K562 (cell line): Measurements from ENCODE around the gene MSTN. TPM values are rescaled to one million over a fixed set of nuclear protein-coding genes. Genes with fewer than 3 reads are reported as not detected.

Source experiments
- ATAC-seq: fragments of 200-7000 bp; cut with Tn5 transposase; 3 replicates; pipeline ENCODE4 v1.9.1; 2020; ENCODE audit warnings: moderate library complexity
- BruUV-seq: library from RNA; stranded (reverse); fragments of 400-500 nt; replicated peaks from 2 replicates; lab custom pipeline; 2021; lab: Mats Ljungman, UMichigan
- CTCF ChIA-PET: fragments of 300-600 bp; formaldehyde crosslinking; extraction: SDS; loops from one replicate; lab custom pipeline; 2021; ENCODE audit warnings: low intra/inter-chr PET ratio; lab: Yijun Ruan, JAX
- POLR2A ChIA-PET: fragments of 300-600, 350-650 bp; sonication (Branson Sonifier 250); formaldehyde crosslinking; extraction: SDS; loops from one replicate; lab custom pipeline; 2021; ENCODE audit warnings: antibody characterized with exemption, inconsistent platforms; lab: Yijun Ruan, JAX
- DNase-seq, 4 experiments: peaks; one replicate each; pipeline versions ENCODE4 v3.0.0 to v3.0.0-alpha.2; 2011 to 2018; ENCODE audit warnings: low spot score in 3 of 4, mixed read lengths in 3 of 4; ENCODE audit errors: extremely low read depth in 1 of 4
- FAIRE-seq: peaks from 2 replicates; lab custom pipeline; 2011; peaks lifted over from hg19 to GRCh38; lab: Jason Lieb, UNC
- H2AFZ ChIP-seq: 2 replicates; pipeline ENCODE4 v1.6.0; 2011; ENCODE audit warnings: low read depth, low read length, control low read depth, inconsistent platforms
- H3K27ac ChIP-seq: fragments of 200-600 bp; 3 replicates; pipeline ENCODE4 v1.8.0; 2011; ENCODE audit warnings: low read depth, mild to moderate bottlenecking, control low read depth, inconsistent platforms, low read length, moderate library complexity, mixed read lengths; ENCODE audit errors: extremely low read depth
- H3K27me3 ChIP-seq, 2 experiments: fragments of 300-600 bp in 1 of 2; 2 replicates in 1 of 2; 3 replicates in 1 of 2; pipeline versions ENCODE4 v1.6.0 to v1.8.0; 2011; ENCODE audit warnings: inconsistent platforms in 2 of 2, low read length in 2 of 2, mild to moderate bottlenecking in 1 of 2, mixed read lengths in 1 of 2, moderate library complexity in 1 of 2; ENCODE audit not compliant: control insufficient read depth in 2 of 2, insufficient read depth in 2 of 2
- H3K36me3 ChIP-seq: fragments of 300-600 bp; 3 replicates; pipeline ENCODE4 v1.8.0; 2011; ENCODE audit warnings: mild to moderate bottlenecking, low read length, inconsistent platforms; ENCODE audit not compliant: control insufficient read depth, insufficient read depth
- H3K4me1 ChIP-seq, 2 experiments: fragments of 200-600 bp in 1 of 2; replicated peaks in 1 of 2; 2 replicates in 1 of 2; 3 replicates in 1 of 2; pipeline versions ENCODE4 v1.5.1 to v1.8.0; 2011; ENCODE audit warnings: inconsistent platforms in 2 of 2, low read length in 2 of 2, mild to moderate bottlenecking in 1 of 2, mixed read lengths in 1 of 2, moderate library complexity in 1 of 2; ENCODE audit not compliant: control insufficient read depth in 2 of 2, insufficient read depth in 2 of 2
- H3K4me2 ChIP-seq: 2 replicates; pipeline ENCODE4 v1.6.1; 2011; ENCODE audit warnings: low read length, control low read depth, inconsistent platforms, mixed read lengths; ENCODE audit not compliant: insufficient read depth
- H3K4me3 ChIP-seq: fragments of 200-600 bp; sonication (generic), shearing (Covaris generic); 2 replicates; pipeline ENCODE4 v1.5.1; 2016; ENCODE audit warnings: control low read depth, inconsistent platforms
- H3K79me2 ChIP-seq: fragments of 200-600 bp; 3 replicates; pipeline ENCODE4 v1.8.0; 2011; ENCODE audit warnings: low read length, inconsistent platforms; ENCODE audit not compliant: control insufficient read depth, insufficient read depth
- H3K9ac ChIP-seq, 2 experiments: 2 replicates each; pipeline versions ENCODE4 v1.6.0 to v1.6.1; 2011; ENCODE audit warnings: low read depth in 2 of 2, low read length in 2 of 2, control low read depth in 1 of 2, inconsistent platforms in 1 of 2, mild to moderate bottlenecking in 1 of 2, mixed read lengths in 1 of 2; ENCODE audit not compliant: insufficient read depth in 1 of 2
- H3K9me1 ChIP-seq: one replicate; pipeline ENCODE4 v1.6.0; 2011; ENCODE audit warnings: inconsistent platforms, mild to moderate bottlenecking, low read length, moderate library complexity; ENCODE audit not compliant: control insufficient read depth, insufficient read depth
- H3K9me3 ChIP-seq: replicated peaks from 2 replicates; pipeline ENCODE4 v1.5.1; 2011; ENCODE audit warnings: low read depth, low read length, inconsistent platforms; ENCODE audit not compliant: control insufficient read depth, insufficient read depth
- H4K20me1 ChIP-seq: replicated peaks from 2 replicates; pipeline ENCODE4 v1.6.1; 2011; ENCODE audit warnings: low read length, inconsistent platforms, mixed read lengths; ENCODE audit not compliant: control insufficient read depth, insufficient read depth
- KLF10 ChIP-seq: fragments of 250-450 bp; sonication (Bioruptor Pico); IDR thresholded peaks from 2 replicates; pipeline ENCODE4 v1.6.1; 2021; ENCODE audit warnings: matching md5 sums
- SIX5 ChIP-seq, 2 experiments: IDR thresholded peaks; 2 replicates each; pipeline ENCODE4 v1.6.1; 2011; ENCODE audit warnings: low read length in 2 of 2, borderline replicate concordance in 1 of 2, low read depth in 1 of 2, mild to moderate bottlenecking in 1 of 2, moderate library complexity in 1 of 2; ENCODE audit not compliant: insufficient read depth in 1 of 2
- STAT5A ChIP-seq: IDR thresholded peaks from 2 replicates; pipeline ENCODE4 v1.6.1; 2012; ENCODE audit warnings: low read length, inconsistent platforms, borderline replicate concordance
- ZNF318 ChIP-seq, 2 experiments: fragments of 450-650 bp; IDR thresholded peaks; 2 replicates each; pipeline ENCODE4 v1.6.1; 2016; ENCODE audit warnings: mild to moderate bottlenecking in 2 of 2, borderline replicate concordance in 1 of 2, low read depth in 1 of 2, moderate library complexity in 1 of 2
- in situ Hi-C: fragments of 300-500 bp; cut with MboI; formaldehyde crosslinking; loops from 4 replicates; pipeline ENCODE4 v1.15.0; 2018; ENCODE audit warnings: inconsistent platforms, mixed read lengths
- intact Hi-C: fragments of 100-400 bp; cut with micrococcal nuclease; formaldehyde crosslinking; loops from 2 replicates; pipeline ENCODE4 v1.14.2; 2022
- polyA plus RNA-seq, 8 experiments: library from polyadenylated mRNA; depleted of rRNA in 4 of 8; stranded (reverse) in 5 of 8; unstranded in 3 of 8; fragments of >200 nt; fragmentation: Nextera tagmentation in 2 of 8; fragmentation: Illumina TruSeq in 1 of 8; extraction: Ambion mirVana in 2 of 8; extraction: Trizol in 1 of 8; gene quantifications; 2 replicates each; pipeline versions ENCODE4 v1.2.1 to v1.2.3, GENCODE V29; 2011 to 2014; ENCODE audit warnings: inconsistent platforms in 1 of 8, missing spikeins in 1 of 8
- total RNA-seq, 7 experiments: library from RNA; depleted of rRNA in 6 of 7; stranded (reverse); fragments of >200 nt in 6 of 7; fragmentation: Illumina TruSeq in 2 of 7; extraction: Trizol in 2 of 7; gene quantifications; 2 replicates each; pipeline versions ENCODE4 v1.2.1 to v1.2.3, GENCODE V29; 2011 to 2021; ENCODE audit warnings: low replicate concordance in 1 of 7

The MSTN gene
- total and polyA plus RNA-seq, 9 of the 15 experiments (the other 6 are each of a cell fraction or from before 2014, with no cell fraction given) = not detected

DNA sequence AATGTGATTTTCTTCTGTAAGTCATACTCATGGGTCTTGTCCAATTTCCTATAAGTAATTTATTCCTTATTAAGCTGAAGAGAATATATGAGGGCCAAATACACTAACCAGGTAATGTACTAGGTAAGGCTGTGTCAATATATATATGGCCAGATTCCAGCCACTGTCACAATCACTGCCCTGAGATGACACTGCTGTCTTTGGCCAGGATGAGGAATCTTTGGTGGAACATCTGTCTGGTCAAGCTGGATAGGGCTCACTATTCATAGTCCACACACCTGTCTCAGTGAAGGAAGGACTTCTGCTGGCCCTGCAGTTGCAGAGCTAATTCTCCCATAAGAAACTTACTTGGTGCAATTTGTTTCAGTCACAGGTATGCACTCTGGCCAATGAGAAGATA is 11.3 kb downstream of the MSTN start:
- DNase-seq = no peak
- Histone ChIP-seq H3K4me2 (no peak overlapping the region), H3K4me3 (no peak overlapping the region), H4K20me1 (no peaks in the 10 kb centered on the region), H3K36me3 (no peaks in the 10 kb centered on the region), H3K79me2 (no peaks in the 10 kb centered on the region), H3K9me3 (no peaks in the 10 kb centered on the region), H3K9me1 (no peaks in the 10 kb centered on the region), H2AFZ (no peak overlapping the region), H3K9ac (no peak overlapping the region), H3K27ac (no peak overlapping the region), H3K27me3 (no peaks in the 10 kb centered on the region), H3K4me1 (no peaks in the 10 kb centered on the region)
- ChIA-PET POLR2A (no interaction called here), CTCF (no interaction called here)
- intact Hi-C loops = no loop called here
- FAIRE-seq = no peak
- no TSS peak for BruUV-seq
- no peak for ATAC-seq
- in situ Hi-C loops = loop anchor here (25.0 kb wide), 1 partner anchor 564 kb away; no protein-coding TSS in a partner anchor
- TF ChIP-seq KLF10 (CRISPR knock-in tag) (no peak), STAT5A (no peak), SIX5 (IDR thresholded peaks at IDR 0.05; ENCODE audit: borderline replicate concordance in 1 of 2, insufficient read depth in 1 of 2, low read depth in 1 of 2, low read length in 2 of 2) (no peak), ZNF318 (IDR thresholded peaks at IDR 0.05; ENCODE audit: borderline replicate concordance in 1 of 2, low read depth in 1 of 2) (no peak)
